Neural progenitor cell (in vitro differentiated cells): Measurements from ENCODE around the gene RSPH3. TPM values are rescaled to one million over a fixed set of nuclear protein-coding genes. Genes with fewer than 3 reads are reported as not detected.

Experiments
- DNase-seq: peaks from one replicate; pipeline ENCODE4 v3.0.0-alpha.2; 2016; ENCODE audit warnings: low spot score
- H2AFZ ChIP-seq: fragments of 200-600 bp; sonication (generic); replicated peaks from 2 replicates; pipeline ENCODE4 v1.6.1; 2016; ENCODE audit warnings: antibody characterized with exemption
- H3F3A ChIP-seq: fragments of 200-600 bp; sonication (generic); 2 replicates; pipeline ENCODE4 v1.6.1; 2016; ENCODE audit warnings: antibody characterized with exemption, low read depth
- H3K27ac ChIP-seq: fragments of 200-600 bp; sonication (generic); 2 replicates; pipeline ENCODE4 v1.5.1; 2016; ENCODE audit warnings: mild to moderate bottlenecking
- H3K27me3 ChIP-seq: fragments of 200-600 bp; sonication (generic); 2 replicates; pipeline ENCODE4 v1.6.1; 2016; ENCODE audit warnings: mild to moderate bottlenecking, moderate library complexity
- H3K36me3 ChIP-seq: fragments of 200-600 bp; sonication (generic); 2 replicates; pipeline ENCODE4 v1.5.1; 2016
- H3K4me1 ChIP-seq: fragments of 200-600 bp; sonication (generic); 2 replicates; pipeline ENCODE4 v1.6.1; 2016; ENCODE audit warnings: mixed run types
- H3K4me2 ChIP-seq: fragments of 200-600 bp; sonication (generic); 2 replicates; pipeline ENCODE4 v1.6.1; 2016
- H3K4me3 ChIP-seq: fragments of 200-600 bp; sonication (generic); 2 replicates; pipeline ENCODE4 v1.5.1; 2016
- H3K79me2 ChIP-seq: fragments of 200-600 bp; sonication (generic); 2 replicates; pipeline ENCODE4 v1.6.1; 2016; ENCODE audit warnings: low read depth
- H3K9ac ChIP-seq: fragments of 200-600 bp; sonication (generic); 2 replicates; pipeline ENCODE4 v1.6.1; 2016
- H3K9me3 ChIP-seq: fragments of 200-600 bp; sonication (generic); 2 replicates; pipeline ENCODE4 v1.5.1; 2016; ENCODE audit warnings: low read depth
- H4K20me1 ChIP-seq: fragments of 200-600 bp; sonication (generic); 2 replicates; pipeline ENCODE4 v1.6.1; 2016; ENCODE audit warnings: low read depth
- H3K27ac Mint-ChIP-seq: 3 replicates; pipeline ENCODE4 v1.8.0; 2021; ENCODE audit warnings: mixed read lengths
- H3K27me3 Mint-ChIP-seq: 2 replicates; pipeline ENCODE4 v1.8.0; 2022; ENCODE audit warnings: low read depth, mild to moderate bottlenecking, inconsistent platforms, moderate library complexity, mixed read lengths; ENCODE audit not compliant: insufficient read depth
- H3K36me3 Mint-ChIP-seq: 3 replicates; pipeline ENCODE4 v1.8.0; 2021; ENCODE audit warnings: mixed read lengths
- H3K4me1 Mint-ChIP-seq: 3 replicates; pipeline ENCODE4 v1.8.0; 2021; ENCODE audit warnings: mixed read lengths
- H3K4me3 Mint-ChIP-seq: 3 replicates; pipeline ENCODE4 v1.8.0; 2021; ENCODE audit warnings: mild to moderate bottlenecking, moderate library complexity, mixed read lengths
- H3K9me3 Mint-ChIP-seq: 3 replicates; pipeline ENCODE4 v1.8.0; 2020; ENCODE audit warnings: mixed read lengths
- EZH2 ChIP-seq: fragments of 200-600 bp; sonication (generic); IDR thresholded peaks from 2 replicates; pipeline ENCODE4 v1.6.1; 2017; ENCODE audit warnings: antibody characterized with exemption, mild to moderate bottlenecking, moderate library complexity
- EZH2phosphoT487 ChIP-seq: fragments of 200-600 bp; sonication (generic); IDR thresholded peaks from 2 replicates; pipeline ENCODE4 v1.6.1; 2017; ENCODE audit warnings: antibody characterized with exemption
- total RNA-seq: library from RNA; depleted of rRNA; stranded (reverse); fragments of >200 nt; gene quantifications from 2 replicates; pipeline ENCODE4 v1.2.3, GENCODE V29; 2015; ENCODE audit warnings: low replicate concordance
- TF ChIP-seq, protein P1 (sequence below): fragments of 200-600 bp; sonication (generic); IDR thresholded peaks from 2 replicates; pipeline ENCODE4 v1.5.1; 2017; ENCODE audit warnings: antibody characterized with exemption, mild to moderate bottlenecking

RSPH3 gene
- total RNA-seq, 1 donor from 2014 or later = 3.6 TPM

- peaks cover 3% of the 10 kb centered on the region for H3K27me3 Mint-ChIP-seq
- DNase-seq = no peak
- no peaks in the 10 kb centered on the region for H3K27me3 ChIP-seq
- H4K20me1 ChIP-seq = no peaks in the 10 kb centered on the region
- no peak overlapping the region for H3K27ac Mint-ChIP-seq
- no peak overlapping the region for H2AFZ ChIP-seq
- TF ChIP-seq, protein P1, sequence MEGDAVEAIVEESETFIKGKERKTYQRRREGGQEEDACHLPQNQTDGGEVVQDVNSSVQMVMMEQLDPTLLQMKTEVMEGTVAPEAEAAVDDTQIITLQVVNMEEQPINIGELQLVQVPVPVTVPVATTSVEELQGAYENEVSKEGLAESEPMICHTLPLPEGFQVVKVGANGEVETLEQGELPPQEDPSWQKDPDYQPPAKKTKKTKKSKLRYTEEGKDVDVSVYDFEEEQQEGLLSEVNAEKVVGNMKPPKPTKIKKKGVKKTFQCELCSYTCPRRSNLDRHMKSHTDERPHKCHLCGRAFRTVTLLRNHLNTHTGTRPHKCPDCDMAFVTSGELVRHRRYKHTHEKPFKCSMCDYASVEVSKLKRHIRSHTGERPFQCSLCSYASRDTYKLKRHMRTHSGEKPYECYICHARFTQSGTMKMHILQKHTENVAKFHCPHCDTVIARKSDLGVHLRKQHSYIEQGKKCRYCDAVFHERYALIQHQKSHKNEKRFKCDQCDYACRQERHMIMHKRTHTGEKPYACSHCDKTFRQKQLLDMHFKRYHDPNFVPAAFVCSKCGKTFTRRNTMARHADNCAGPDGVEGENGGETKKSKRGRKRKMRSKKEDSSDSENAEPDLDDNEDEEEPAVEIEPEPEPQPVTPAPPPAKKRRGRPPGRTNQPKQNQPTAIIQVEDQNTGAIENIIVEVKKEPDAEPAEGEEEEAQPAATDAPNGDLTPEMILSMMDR = no peak
- TF ChIP-seq EZH2 = no peak
- TF ChIP-seq EZH2phosphoT487 = no peak
- no peak overlapping the region for H3K4me3 Mint-ChIP-seq
- H3K4me2 ChIP-seq = no peak overlapping the region
- H3K9ac ChIP-seq = no peak overlapping the region
- H3K79me2 ChIP-seq = peaks cover 3% of the 10 kb centered on the region
- peaks cover 3% of the 10 kb centered on the region for H3K4me1 Mint-ChIP-seq
- H3K9me3 ChIP-seq = no peaks in the 10 kb centered on the region
- no peak overlapping the region for H3K4me3 ChIP-seq
- H3K36me3 Mint-ChIP-seq = peaks cover 3% of the 10 kb centered on the region
- no peak overlapping the region for H3K27ac ChIP-seq
- peaks cover 2% of the 10 kb centered on the region for H3K9me3 Mint-ChIP-seq
- no peaks in the 10 kb centered on the region for H3K36me3 ChIP-seq
- H3K4me1 ChIP-seq = peaks cover 4% of the 10 kb centered on the region
- peaks cover 2% of the 10 kb centered on the region for H3F3A ChIP-seq
These were observed 5.4 kb upstream of the RSPH3 start for GRCh38 chr6:159005436-159005835.

DNA sequence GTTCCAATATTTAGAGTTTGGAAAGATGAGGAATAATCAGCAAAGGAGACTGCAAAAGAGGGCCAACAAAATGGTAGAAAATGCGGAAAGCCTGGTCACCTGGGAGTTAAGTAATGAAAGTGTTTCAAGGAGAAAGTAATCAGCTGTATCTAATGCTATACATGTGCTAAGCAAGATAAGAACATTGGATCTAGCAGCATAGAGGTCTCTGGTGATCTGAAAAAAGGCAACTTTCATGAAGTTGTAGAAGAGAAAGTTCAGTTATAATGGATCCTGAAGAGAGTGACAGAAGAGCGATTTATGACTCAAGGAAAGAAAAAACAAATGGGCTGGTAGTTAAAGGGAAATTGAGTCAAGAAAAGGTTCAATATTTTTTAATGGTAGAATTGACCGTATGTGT is 4.6 kb upstream of the RSPH3 start:
- peaks cover 4% of the 10 kb centered on the region for H3K4me1 ChIP-seq
- peaks cover 3% of the 10 kb centered on the region for H3K4me1 Mint-ChIP-seq
- H3K27ac Mint-ChIP-seq = no peak overlapping the region
- peaks cover 3% of the 10 kb centered on the region for H3K79me2 ChIP-seq
- peaks cover 7% of the 10 kb centered on the region for H3F3A ChIP-seq
- DNase-seq = no peak
- no peak overlapping the region for H2AFZ ChIP-seq
- H3K4me2 ChIP-seq = no peak overlapping the region
- no peaks in the 10 kb centered on the region for H3K27me3 ChIP-seq
- no peaks in the 10 kb centered on the region for H3K36me3 ChIP-seq
- H3K36me3 Mint-ChIP-seq = peaks cover 3% of the 10 kb centered on the region
- no peak overlapping the region for H3K27ac ChIP-seq
- H3K9me3 ChIP-seq = no peaks in the 10 kb centered on the region
- H3K4me3 Mint-ChIP-seq = no peak overlapping the region
- H3K27me3 Mint-ChIP-seq = peaks cover 3% of the 10 kb centered on the region
- H3K4me3 ChIP-seq = no peak overlapping the region
- H3K9me3 Mint-ChIP-seq = peaks cover 2% of the 10 kb centered on the region
- H4K20me1 ChIP-seq = no peaks in the 10 kb centered on the region
- no peak overlapping the region for H3K9ac ChIP-seq
- TF ChIP-seq EZH2phosphoT487 = no peak
- TF ChIP-seq, protein P1 = no peak
- no peak for TF ChIP-seq EZH2

GRCh38 chr6:159002432-159003155 is 2.6 kb upstream of the RSPH3 start:
- no peak for DNase-seq
- peaks cover 3% of the 10 kb centered on the region for H3K27me3 Mint-ChIP-seq
- H3K4me2 ChIP-seq = no peak overlapping the region
- peaks cover 7% of the 10 kb centered on the region for H3F3A ChIP-seq
- no peak overlapping the region for H3K4me3 Mint-ChIP-seq
- TF ChIP-seq, protein P1 = no peak
- TF ChIP-seq EZH2 = no peak
- TF ChIP-seq EZH2phosphoT487 = no peak
- H3K4me1 ChIP-seq = peaks cover 4% of the 10 kb centered on the region
- no peaks in the 10 kb centered on the region for H3K9me3 ChIP-seq
- peaks cover 2% of the 10 kb centered on the region for H3K9me3 Mint-ChIP-seq
- H3K27ac ChIP-seq = no peak overlapping the region
- H2AFZ ChIP-seq = no peak overlapping the region
- no peaks in the 10 kb centered on the region for H4K20me1 ChIP-seq
- H3K27me3 ChIP-seq = no peaks in the 10 kb centered on the region
- no peak overlapping the region for H3K9ac ChIP-seq
- peaks cover 6% of the 10 kb centered on the region for H3K36me3 Mint-ChIP-seq
- H3K27ac Mint-ChIP-seq = no peak overlapping the region
- no peaks in the 10 kb centered on the region for H3K36me3 ChIP-seq
- peaks cover 3% of the 10 kb centered on the region for H3K79me2 ChIP-seq
- peaks cover 8% of the 10 kb centered on the region for H3K4me1 Mint-ChIP-seq
- H3K4me3 ChIP-seq = no peak overlapping the region
